ENCODE results near the gene CHPF. TPM values are rescaled to one million over a fixed set of nuclear protein-coding genes. Genes with fewer than 3 reads are reported as not detected.

The CHPF gene
- total and polyA plus RNA-seq, 2 experiments from 2014 or later = 174 to 533 TPM

DNA sequence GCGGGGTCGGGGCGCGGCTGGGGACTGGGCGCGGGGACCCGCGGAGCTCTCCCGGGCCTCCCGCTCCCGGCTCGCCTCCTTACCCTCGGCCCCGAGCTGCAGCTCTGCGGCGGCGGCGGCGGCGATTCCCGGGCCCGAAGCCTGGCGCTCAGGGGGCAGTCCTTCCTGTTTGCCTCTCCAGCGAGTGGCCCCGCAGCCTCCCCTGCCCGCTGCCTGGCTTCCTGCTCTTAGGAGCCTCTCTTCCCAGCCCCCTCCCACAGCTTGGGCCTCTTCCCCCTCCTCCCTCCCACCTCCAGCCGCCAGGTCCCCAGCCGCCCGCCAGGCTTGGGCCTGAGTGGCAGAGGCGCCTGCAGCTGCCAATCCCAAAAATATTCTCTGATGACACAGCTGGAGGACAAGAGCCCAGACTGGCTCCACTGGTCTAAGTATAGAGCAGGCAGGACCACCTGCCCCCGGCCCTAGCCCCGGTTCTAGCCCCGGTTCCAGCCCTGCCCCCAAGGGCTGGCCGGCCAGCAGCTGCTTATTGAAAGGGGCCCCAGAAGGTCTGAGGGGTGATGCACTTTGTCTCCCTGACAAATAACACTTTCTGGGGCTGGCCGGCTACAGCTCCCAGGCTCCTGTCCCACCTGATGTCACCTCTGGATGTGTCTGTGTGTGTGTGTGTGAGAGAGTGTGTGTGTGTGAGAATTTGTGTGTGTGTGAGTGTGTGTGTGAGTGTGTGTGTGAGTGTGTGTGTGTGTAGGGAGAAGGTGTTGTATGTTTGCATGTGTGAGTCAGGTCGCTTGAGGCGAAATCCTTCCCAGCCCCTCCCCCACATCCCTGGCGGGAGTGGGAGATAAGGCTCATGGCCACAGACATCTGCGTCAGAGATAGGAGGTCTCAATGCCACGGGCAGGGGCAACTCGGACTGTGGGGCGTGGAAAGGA lies 28.0 kb upstream of the CHPF start, which contains the start of gene OBSL1:
Gene OBSL1 (minus strand): TSS at position 229 of the 926 bp plus-strand sequence. CDS start 307 bp downstream, outside the sequence.
- Histone ChIP-seq H3K27me3 (replicated peaks; ENCODE audit: insufficient read depth) (no peaks in the 10 kb centered on the region), H3K4me3 (peak within 1 kb of the TSS; percentile 79), H3K79me2 (ENCODE audit: insufficient read depth) (peaks cover 15% of the 10 kb centered on the region; the same call in 1 of the 2 replicates), H3F3A (ENCODE audit: insufficient read depth) (no peaks in the 10 kb centered on the region), H2AFZ (peak within 1 kb of the TSS; percentile 80), H3K9ac (peak within 1 kb of the TSS; percentile 82), H3K4me1 (ENCODE audit: insufficient read depth) (peaks cover 6% of the 10 kb centered on the region; the same call in 1 of the 2 replicates), H3K4me2 (ENCODE audit: unreplicated experiment) (peak within 1 kb of the TSS; percentile 76), H4K20me1 (ENCODE audit: insufficient read depth) (no peaks in the 10 kb centered on the region), H3K27ac (peak within 1 kb of the TSS; percentile 23; the same call in 1 of the 2 replicates), H3K36me3 (ENCODE audit: low read depth) (no peaks in the 10 kb centered on the region), H3K9me3 (ENCODE audit: low read depth) (no peaks in the 10 kb centered on the region), H3K9me2 (ENCODE audit: insufficient read depth) (no peaks in the 10 kb centered on the region)
- DNase-seq = peak; percentile 72
- in situ Hi-C loops (cut with MboI) = no loop called here
- no peak for TF ChIP-seq EZH2 (IDR thresholded peaks at IDR 0.05; ENCODE audit: insufficient read depth, poor library complexity, severe bottlenecking)
- TF ChIP-seq EZH2phosphoT487 (IDR thresholded peaks at IDR 0.05; ENCODE audit: insufficient read depth, low read depth) = no peak
- 10 to 19% methylated on average over 12 to 38 of the region's 42 CpGs for WGBS, 2 experiments (ENCODE audit: low coverage in 1 of 2, low lambda C conversion rate in 2 of 2, missing lambda C conversion rate in 2 of 2)

DNA sequence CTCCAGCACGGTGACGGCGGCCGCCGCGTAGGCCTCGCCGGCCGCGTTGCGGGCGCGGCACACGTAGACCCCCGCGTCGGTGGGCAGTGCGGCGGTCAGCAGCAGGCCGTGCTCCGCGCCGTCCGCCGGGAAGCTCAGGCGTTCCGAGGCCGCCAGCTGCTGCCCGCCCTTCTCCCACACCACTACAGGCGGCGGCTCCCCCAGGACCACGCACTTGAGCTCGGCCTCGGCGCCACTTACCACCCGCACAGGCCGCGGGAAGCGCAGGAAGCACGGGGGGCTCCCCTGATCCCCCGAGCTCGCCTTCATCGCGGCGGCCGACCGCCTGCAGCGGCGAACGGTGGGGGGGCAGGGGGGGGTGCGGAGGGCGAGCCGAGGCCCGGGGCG lies 27.3 kb upstream of the CHPF start:
- H2AFZ ChIP-seq = peak overlapping the region; percentile 80
- 0 to 3% methylated on average over 8 to 16 of the region's 55 CpGs for WGBS, 2 experiments (ENCODE audit: low coverage in 1 of 2, low lambda C conversion rate in 2 of 2, missing lambda C conversion rate in 2 of 2)
- H3K4me1 ChIP-seq (ENCODE audit: insufficient read depth) = peaks cover 6% of the 10 kb centered on the region; the same call in 1 of the 2 replicates
- H3K9me3 ChIP-seq (ENCODE audit: low read depth) = no peaks in the 10 kb centered on the region
- no peak for TF ChIP-seq EZH2 (IDR thresholded peaks at IDR 0.05; ENCODE audit: insufficient read depth, poor library complexity, severe bottlenecking)
- no peak for TF ChIP-seq EZH2phosphoT487 (IDR thresholded peaks at IDR 0.05; ENCODE audit: insufficient read depth, low read depth)
- H4K20me1 ChIP-seq (ENCODE audit: insufficient read depth) = no peaks in the 10 kb centered on the region
- peak; percentile 68 for DNase-seq
- peaks cover 15% of the 10 kb centered on the region; the same call in 1 of the 2 replicates for H3K79me2 ChIP-seq (ENCODE audit: insufficient read depth)
- H3K9me2 ChIP-seq (ENCODE audit: insufficient read depth) = no peaks in the 10 kb centered on the region
- H3K27ac ChIP-seq = 0 out of 2 replicates have a peak overlapping the region, but pooled peaks have one; percentile 23
- in situ Hi-C loops (cut with MboI) = no loop called here
- H3K4me2 ChIP-seq (ENCODE audit: unreplicated experiment) = peak overlapping the region; percentile 76
- H3K9ac ChIP-seq = peak overlapping the region; percentile 82
- no peaks in the 10 kb centered on the region for H3K36me3 ChIP-seq (ENCODE audit: low read depth)
- peak overlapping the region; percentile 79 for H3K4me3 ChIP-seq
- H3F3A ChIP-seq (ENCODE audit: insufficient read depth) = no peaks in the 10 kb centered on the region
- no peaks in the 10 kb centered on the region for H3K27me3 ChIP-seq (replicated peaks; ENCODE audit: insufficient read depth)

GRCh38 chr2:219570194-219570923 lies 26.8 kb upstream of the CHPF start:
- Histone ChIP-seq H3K27ac (0 out of 2 replicates have a peak overlapping the region, but pooled peaks have one; percentile 23), H3K4me3 (peak overlapping the region; percentile 79), H2AFZ (peak overlapping the region; percentile 80), H3K9me2 (ENCODE audit: insufficient read depth) (no peaks in the 10 kb centered on the region), H3K9ac (peak overlapping the region; percentile 82), H3K4me1 (ENCODE audit: insufficient read depth) (peaks cover 6% of the 10 kb centered on the region; the same call in 1 of the 2 replicates), H3K9me3 (ENCODE audit: low read depth) (no peaks in the 10 kb centered on the region), H3K79me2 (ENCODE audit: insufficient read depth) (peaks cover 15% of the 10 kb centered on the region; the same call in 1 of the 2 replicates), H3K4me2 (ENCODE audit: unreplicated experiment) (peak overlapping the region; percentile 76), H3F3A (ENCODE audit: insufficient read depth) (no peaks in the 10 kb centered on the region), H3K36me3 (ENCODE audit: low read depth) (no peaks in the 10 kb centered on the region), H4K20me1 (ENCODE audit: insufficient read depth) (no peaks in the 10 kb centered on the region), H3K27me3 (replicated peaks; ENCODE audit: insufficient read depth) (no peaks in the 10 kb centered on the region)
- TF ChIP-seq EZH2phosphoT487 (IDR thresholded peaks at IDR 0.05; ENCODE audit: insufficient read depth, low read depth) = no peak
- no peak for TF ChIP-seq EZH2 (IDR thresholded peaks at IDR 0.05; ENCODE audit: insufficient read depth, poor library complexity, severe bottlenecking)
- 7 to 11% methylated on average over 66 to 85 of the region's 95 CpGs for WGBS, 2 experiments (ENCODE audit: low coverage in 1 of 2, low lambda C conversion rate in 2 of 2, missing lambda C conversion rate in 2 of 2)
- in situ Hi-C loops (cut with MboI) = no loop called here
- DNase-seq = peak; percentile 73

GRCh38 chr2:219569635-219570034 lies 26.0 kb upstream of the CHPF start:
- H3K9ac ChIP-seq = 0 out of 2 replicates have a peak overlapping the region, but pooled peaks have one; percentile 82
- peaks cover 15% of the 10 kb centered on the region; the same call in 1 of the 2 replicates for H3K79me2 ChIP-seq (ENCODE audit: insufficient read depth)
- peaks cover 6% of the 10 kb centered on the region; the same call in 1 of the 2 replicates for H3K4me1 ChIP-seq (ENCODE audit: insufficient read depth)
- no peaks in the 10 kb centered on the region for H4K20me1 ChIP-seq (ENCODE audit: insufficient read depth)
- no peaks in the 10 kb centered on the region for H3K9me2 ChIP-seq (ENCODE audit: insufficient read depth)
- TF ChIP-seq EZH2phosphoT487 (IDR thresholded peaks at IDR 0.05; ENCODE audit: insufficient read depth, low read depth) (no peak), EZH2 (IDR thresholded peaks at IDR 0.05; ENCODE audit: insufficient read depth, poor library complexity, severe bottlenecking) (no peak)
- no peaks in the 10 kb centered on the region for H3K36me3 ChIP-seq (ENCODE audit: low read depth)
- peak overlapping the region; percentile 79 for H3K4me3 ChIP-seq
- H3K9me3 ChIP-seq (ENCODE audit: low read depth) = no peaks in the 10 kb centered on the region
- 95 to 96% methylated on average over 6 of the region's 6 CpGs for WGBS, 2 experiments (ENCODE audit: low coverage in 1 of 2, low lambda C conversion rate in 2 of 2, missing lambda C conversion rate in 2 of 2)
- H2AFZ ChIP-seq = no peak overlapping the region
- no peak for DNase-seq
- peak overlapping the region; percentile 76 for H3K4me2 ChIP-seq (ENCODE audit: unreplicated experiment)
- no peaks in the 10 kb centered on the region for H3K27me3 ChIP-seq (replicated peaks; ENCODE audit: insufficient read depth)
- no peaks in the 10 kb centered on the region for H3F3A ChIP-seq (ENCODE audit: insufficient read depth)
- no peak overlapping the region for H3K27ac ChIP-seq
- in situ Hi-C loops (cut with MboI) = no loop called here
